Measurements from ENCODE around the gene GLT6D1. TPM values are rescaled to one million over a fixed set of nuclear protein-coding genes. Genes with fewer than 3 reads are reported as not detected.

The GLT6D1 gene
- total and polyA plus RNA-seq, 2 of the 4 experiments (the other 2 are of a cell fraction), result not detected

GRCh38 chr9:135584371-135584770 lies 55.0 kb downstream of the GLT6D1 start:
- H3K4me1 ChIP-seq (ENCODE audit: control insufficient read depth, insufficient read depth, low read length), result no peaks in the 10 kb centered on the region
- H4K20me1 ChIP-seq (ENCODE audit: insufficient read depth, low read length), result no peaks in the 10 kb centered on the region
- H2BK5ac ChIP-seq (ENCODE audit: low read depth, low read length, poor library complexity, severe bottlenecking), result no peak overlapping the region
- H3K14ac ChIP-seq (replicated peaks; ENCODE audit: low read depth, low read length), result no peak overlapping the region
- no peak overlapping the region for H2AFZ ChIP-seq (replicated peaks; ENCODE audit: low read length, poor library complexity)
- H2BK120ac ChIP-seq (ENCODE audit: low read depth, low read length), result no peak overlapping the region
- no peak for TF ChIP-seq CEBPB (IDR thresholded peaks at IDR 0.05; ENCODE audit: low read depth, low read length)
- TF ChIP-seq BHLHE40 (IDR thresholded peaks at IDR 0.05; ENCODE audit: low read depth, low read length), result no peak
- no peak for TF ChIP-seq FOS (IDR thresholded peaks at IDR 0.05; ENCODE audit: low read depth, low read length)
- no peak for TF ChIP-seq RFX5 (IDR thresholded peaks at IDR 0.05; ENCODE audit: low read depth, low read length)
- TF ChIP-seq MAFK (IDR thresholded peaks at IDR 0.05; ENCODE audit: low read depth, low read length), result no peak
- no peak for TF ChIP-seq ELK1 (IDR thresholded peaks at IDR 0.05; ENCODE audit: borderline replicate concordance, low read depth, low read length)
- TF ChIP-seq POLR2A (IDR thresholded peaks at IDR 0.05; ENCODE audit: low read depth, low read length), result no peak
- no peak for TF ChIP-seq CTCF (conservative IDR thresholded peaks at IDR 0.05; ENCODE audit: low read depth, low read length)
- ChIA-PET CTCF (no interaction called here), POLR2A (ENCODE audit: unreplicated experiment) (no interaction called here)
- H3K9me3 ChIP-seq (ENCODE audit: control insufficient read depth, insufficient read depth, low read length), result no peaks in the 10 kb centered on the region
- H3K56ac ChIP-seq (ENCODE audit: extremely low read depth, insufficient read depth, low read length), result no peak overlapping the region
- no peak overlapping the region for H3K4me3 ChIP-seq (ENCODE audit: insufficient read depth, low read depth, low read length)
- H3K9me1 ChIP-seq (ENCODE audit: insufficient read depth, low read length), result no peaks in the 10 kb centered on the region
- H2AK5ac ChIP-seq (ENCODE audit: low read depth, low read length), result no peak overlapping the region
- no peak overlapping the region for H3K4me2 ChIP-seq (ENCODE audit: low read depth, low read length)
- no peak for DNase-seq
- H3K23ac ChIP-seq (ENCODE audit: low read depth, low read length), result no peak overlapping the region
- H3K18ac ChIP-seq (ENCODE audit: low read depth, low read length), result no peak overlapping the region
- H2BK15ac ChIP-seq (ENCODE audit: low read depth, low read length), result no peak overlapping the region
- H2AK9ac ChIP-seq (replicated peaks; ENCODE audit: low read depth, low read length, poor library complexity), result no peak overlapping the region
- no peak overlapping the region for H4K8ac ChIP-seq (ENCODE audit: low read depth in 2 of 2, low read length in 2 of 2)
- no peak overlapping the region for H3K4ac ChIP-seq (ENCODE audit: low read depth, low read length)
- H4K5ac ChIP-seq (ENCODE audit: low read depth, low read length), result no peak overlapping the region
- dilution Hi-C loops (cut with HindIII; ENCODE audit: low sequenced_read_pairs, unreplicated experiment) (no loop called here), in situ Hi-C loops (cut with MboI; ENCODE audit: low sequenced_read_pairs) (no loop called here), intact Hi-C loops (cut with micrococcal nuclease) (no loop called here)
- no peaks in the 10 kb centered on the region for H3K27me3 ChIP-seq (ENCODE audit: control insufficient read depth, insufficient read depth, low read length)
- H3K27ac ChIP-seq (ENCODE audit: insufficient read depth, low read length), result no peak overlapping the region
- no peak for ATAC-seq (ENCODE audit: low read depth)
- H4K91ac ChIP-seq (ENCODE audit: insufficient read depth, low read depth, low read length), result no peak overlapping the region
- no peak overlapping the region for H3K9ac ChIP-seq (ENCODE audit: low read depth, low read length)
- H3K36me3 ChIP-seq (ENCODE audit: control insufficient read depth, insufficient read depth, low read length), result no peaks in the 10 kb centered on the region
- H3K79me1 ChIP-seq (ENCODE audit: low read depth in 1 of 2, low read length in 2 of 2), result no peaks in the 10 kb centered on the region
- 47% methylated on average over 3 of the region's 5 CpGs; no CpG with 5 or more reads in 1 of the 2 experiments for WGBS, 2 experiments (ENCODE audit: extremely low coverage in 2 of 2, insufficient read length in 1 of 2)
- H2BK20ac ChIP-seq (ENCODE audit: low read depth, low read length), result no peak overlapping the region
- BruUV-seq (replicated peaks), result no TSS peak

Data from IMR-90 (cell line).